GM21723 (cell line): ENCODE measurements around the gene TMEM132D.

ENCODE experiments used
- ATAC-seq: cut with Tn5 transposase; IDR thresholded peaks from one replicate; pipeline ENCODE4 v1.9.1; 2021; ENCODE audit warnings: mild to moderate bottlenecking, moderate library complexity; ENCODE audit not compliant: unreplicated experiment

TMEM132D gene

DNA sequence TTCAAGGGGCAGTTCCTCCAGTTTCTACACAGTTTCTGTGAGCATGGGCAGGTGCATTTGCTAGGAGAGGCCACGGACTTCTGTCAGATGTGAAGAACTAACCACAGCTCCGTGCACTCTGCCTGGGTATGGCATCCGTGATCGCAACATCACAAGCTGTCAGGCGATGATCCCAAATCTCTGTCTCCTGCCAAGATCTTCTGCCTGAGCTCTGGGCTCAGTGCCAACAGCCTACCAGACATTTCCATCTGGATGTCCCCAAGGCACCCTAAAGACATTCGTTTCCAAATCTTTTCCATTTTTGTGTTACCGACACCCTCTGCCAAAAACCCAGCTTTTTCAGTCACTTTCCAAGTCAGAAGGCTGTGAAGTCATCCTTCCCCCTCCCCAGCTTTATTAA is 758.4 kb downstream of the TMEM132D start:
- ATAC-seq: no peak

DNA sequence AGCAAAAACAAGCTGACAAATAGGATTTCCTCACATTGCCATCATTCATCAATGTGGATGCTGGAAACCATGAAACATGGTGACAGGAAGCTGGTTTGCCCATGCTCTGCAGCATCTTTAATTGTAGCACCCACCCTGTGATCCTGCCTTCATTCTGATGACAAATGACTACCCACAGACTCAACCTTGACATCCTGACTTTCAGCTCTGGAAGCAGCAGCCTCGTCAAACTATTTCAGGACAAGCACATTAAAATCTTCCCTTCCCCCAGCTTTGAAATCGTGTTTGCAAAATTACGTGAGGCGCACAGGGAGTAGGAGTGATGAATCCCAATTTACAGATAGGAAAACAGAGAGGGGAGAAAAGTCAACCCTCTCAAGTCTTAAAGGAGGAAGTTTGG is 765.0 kb downstream of the TMEM132D start:
- no peak for ATAC-seq

DNA sequence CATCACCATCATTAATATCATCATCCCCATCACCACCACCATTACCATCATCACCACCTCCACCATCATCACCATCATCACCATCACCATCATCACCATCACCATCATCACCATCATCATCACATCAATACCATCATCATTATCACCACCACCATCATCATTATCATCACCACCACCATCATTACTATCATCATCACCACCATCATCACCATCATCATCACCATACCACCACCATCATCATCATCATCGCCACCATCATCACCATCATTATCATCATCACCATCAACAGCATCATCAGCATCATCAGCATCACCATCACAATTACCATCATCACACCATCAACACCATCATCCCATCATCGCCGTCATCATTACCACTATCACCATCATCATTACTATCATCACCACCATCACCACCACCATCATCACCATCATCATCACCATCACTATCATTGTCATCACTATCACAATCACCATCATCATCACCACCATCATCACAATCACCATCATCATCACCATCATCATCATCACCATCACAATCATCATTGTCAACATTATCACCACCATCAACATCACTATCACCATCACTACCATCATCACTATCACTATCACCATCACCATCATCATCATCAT is 767.0 kb downstream of the TMEM132D start:
- no peak for ATAC-seq

DNA sequence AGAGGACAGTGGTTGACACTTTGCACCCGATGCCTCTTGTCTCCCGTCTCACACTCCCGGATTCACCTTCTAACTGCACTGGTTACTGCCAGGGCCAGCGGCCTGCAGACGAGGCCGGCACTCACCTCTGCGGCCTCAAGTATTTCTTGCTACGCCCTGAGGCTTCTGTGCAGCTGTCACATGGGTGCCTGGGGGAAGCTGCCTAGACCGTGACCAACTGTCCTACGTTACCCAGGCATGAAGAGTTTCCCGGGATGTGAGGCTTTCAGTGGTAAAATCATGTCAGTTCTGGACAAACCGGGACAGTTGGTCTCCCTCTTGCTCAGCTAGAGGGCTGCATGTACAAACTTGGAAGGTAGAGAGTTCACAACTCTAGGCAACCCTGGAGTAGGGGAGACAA is 776.1 kb downstream of the TMEM132D start:
- ATAC-seq: no peak

DNA sequence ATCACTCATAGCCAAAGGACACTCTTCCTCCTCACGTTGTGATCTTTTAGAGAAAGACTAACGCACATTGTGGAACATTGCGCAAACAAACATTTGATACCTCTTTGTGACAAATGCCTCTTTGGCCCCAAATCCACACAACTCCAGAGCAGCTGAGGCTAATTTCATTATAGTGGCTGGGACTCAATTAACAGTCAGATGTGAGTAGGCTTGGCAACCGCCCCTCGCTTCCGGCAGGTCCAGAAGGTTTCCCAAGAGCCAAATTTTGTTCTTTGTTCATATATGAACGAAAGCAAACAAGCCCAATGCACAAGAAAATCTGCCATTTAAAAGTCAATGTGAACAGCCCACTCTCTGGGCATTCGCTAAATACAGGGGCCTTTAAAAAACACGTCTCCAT is 776.6 kb downstream of the TMEM132D start:
- no peak for ATAC-seq

DNA sequence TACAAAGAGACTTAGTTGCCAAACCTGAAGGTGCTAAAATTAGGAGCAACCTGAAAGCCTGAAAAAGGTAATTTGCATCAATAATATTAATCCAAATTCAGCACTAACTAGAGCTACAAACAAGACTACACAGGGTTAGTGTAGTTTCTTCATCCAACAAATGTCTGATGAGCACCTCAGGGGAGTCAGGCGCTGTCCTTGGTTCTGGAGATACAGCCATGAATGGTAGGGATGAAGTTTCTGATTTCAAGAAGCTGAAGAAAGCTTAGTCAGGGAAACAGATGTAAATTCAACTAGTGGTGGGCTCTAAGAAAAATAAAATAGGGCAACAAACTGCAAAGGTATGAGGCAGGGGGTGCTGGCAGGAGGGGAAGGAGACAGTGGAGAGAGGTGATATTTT is 784.3 kb downstream of the TMEM132D start:
- ATAC-seq: no peak

DNA sequence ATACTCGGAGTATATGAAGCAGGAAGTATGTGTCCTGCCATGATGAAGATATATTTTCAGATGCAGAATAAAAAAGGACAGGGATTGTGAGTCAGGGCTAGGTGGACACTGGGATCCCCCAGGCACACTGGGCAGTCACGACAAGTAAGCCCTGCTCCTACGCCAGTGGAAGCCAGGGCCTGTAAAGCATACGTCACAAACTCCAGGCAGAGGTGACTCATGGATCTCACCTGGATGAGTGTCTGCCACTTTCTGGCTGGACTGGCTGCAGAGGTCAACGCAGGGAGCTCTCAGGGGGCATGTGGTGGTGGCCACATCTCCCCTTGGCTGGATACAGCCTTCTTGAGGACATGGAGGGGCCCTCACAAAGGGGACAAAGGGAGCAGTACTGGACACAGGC is 788.3 kb downstream of the TMEM132D start:
- ATAC-seq: no peak

DNA sequence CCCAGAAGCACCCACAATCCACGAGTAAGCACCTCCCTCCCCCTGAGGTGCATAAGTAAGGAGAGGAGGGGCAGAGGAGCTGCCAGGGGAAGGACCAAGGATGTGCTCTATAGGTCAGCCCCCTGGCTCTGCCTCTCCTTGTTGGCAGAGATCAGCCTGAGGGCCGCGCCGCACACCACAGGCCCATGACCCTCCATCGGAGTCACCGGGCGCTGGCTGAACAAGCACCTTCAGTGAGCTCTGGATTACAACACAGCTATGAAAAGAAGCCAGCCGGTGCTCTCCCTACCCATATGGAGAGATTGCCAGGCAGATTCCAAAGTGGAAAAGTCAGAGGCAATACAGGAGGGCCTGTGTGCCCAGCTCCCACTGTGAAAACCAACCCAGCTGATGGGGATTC is 793.2 kb downstream of the TMEM132D start:
- no peak for ATAC-seq

DNA sequence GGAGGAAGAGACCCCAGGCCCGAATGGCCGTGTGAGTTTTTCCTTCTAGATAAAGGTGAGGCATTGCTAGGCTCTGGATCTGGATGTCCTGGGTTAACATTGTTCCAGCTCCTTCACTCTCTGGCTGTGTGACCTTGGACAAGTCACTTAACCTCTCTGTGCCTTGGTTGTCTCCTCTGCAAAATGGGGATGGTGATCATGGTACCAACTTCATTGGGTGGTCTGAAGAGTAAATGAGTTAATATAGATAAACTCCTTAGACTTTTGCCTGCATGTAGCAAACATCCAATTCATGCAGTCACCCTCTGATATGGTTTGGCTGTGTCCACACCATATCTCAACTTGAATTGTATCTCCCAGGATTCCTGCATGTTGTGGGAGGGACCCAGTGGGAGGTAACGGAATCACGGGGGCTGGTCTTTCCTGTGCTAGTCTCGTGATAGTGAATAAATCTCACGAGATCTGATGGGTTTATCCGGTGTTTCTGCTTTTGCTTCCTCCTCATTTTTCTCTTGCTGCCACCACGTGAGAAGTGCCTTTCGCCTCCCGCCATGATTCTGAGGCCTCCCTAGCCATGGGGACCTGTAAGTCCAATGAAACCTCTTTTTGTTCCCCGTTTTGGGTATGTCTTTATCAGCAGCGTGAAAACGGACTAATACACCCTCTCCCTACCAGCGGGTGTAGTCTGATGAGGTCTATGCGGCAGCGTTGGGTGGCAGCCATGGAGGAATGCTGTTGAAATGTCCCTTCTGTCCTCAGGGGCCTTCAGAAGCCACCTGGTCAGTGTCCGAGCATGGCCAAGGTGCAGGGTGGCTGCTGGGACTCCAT is 794.4 kb downstream of the TMEM132D start:
- ATAC-seq: no peak

DNA sequence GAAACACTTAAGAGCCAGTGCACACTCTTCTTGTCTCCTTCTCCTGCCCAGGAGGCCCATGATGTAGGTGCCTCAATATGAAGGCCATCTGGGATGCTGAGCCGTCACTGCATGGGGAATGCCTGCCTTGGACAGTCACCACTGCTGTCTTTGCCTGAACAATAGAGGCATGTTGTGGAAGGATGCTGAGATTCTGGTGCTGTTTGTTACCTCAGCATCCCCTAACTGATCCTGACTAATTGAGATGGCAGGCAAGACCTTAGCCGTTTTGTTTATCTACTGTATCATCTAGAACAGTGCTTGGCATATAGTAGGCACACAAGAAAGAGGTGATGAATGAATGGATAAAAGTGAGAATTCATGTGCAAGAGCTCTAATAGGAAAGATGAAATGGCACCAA is 797.1 kb downstream of the TMEM132D start:
- ATAC-seq: no peak

DNA sequence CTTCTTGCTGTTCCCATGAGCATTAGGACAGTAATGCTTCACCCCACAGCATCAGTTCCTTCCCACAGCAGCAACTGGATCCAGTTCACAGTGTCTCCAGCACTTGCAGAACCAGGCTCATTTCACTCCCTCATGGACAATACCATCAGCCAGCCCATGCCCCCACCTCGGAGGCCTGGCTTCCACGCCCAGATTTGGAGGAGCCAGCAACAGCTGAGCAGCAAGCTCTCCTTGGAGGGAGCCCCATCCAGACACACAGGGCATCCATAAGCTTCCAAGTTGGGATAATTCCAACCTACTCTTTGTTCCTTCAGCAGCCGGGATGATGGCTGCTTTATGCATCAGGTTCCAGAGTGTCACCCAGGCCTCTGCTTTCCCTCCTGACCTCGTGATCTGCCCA is 800.6 kb downstream of the TMEM132D start:
- ATAC-seq: no peak

DNA sequence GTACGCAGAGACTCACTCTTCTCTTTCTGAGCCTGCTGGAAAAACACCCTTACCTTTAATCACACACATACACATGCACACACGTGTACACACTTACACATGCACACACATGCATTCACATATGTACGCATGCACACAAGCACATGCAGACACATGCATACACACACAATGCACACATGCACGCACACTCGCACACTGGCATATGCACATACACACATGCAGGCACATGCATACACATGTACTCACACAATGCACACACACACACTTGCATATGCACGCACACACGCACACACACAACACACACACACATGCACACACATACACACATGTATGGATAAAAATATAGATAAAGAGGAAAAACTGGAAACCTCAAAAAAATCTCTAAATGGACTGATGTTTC is 801.6 kb downstream of the TMEM132D start:
- no peak for ATAC-seq

DNA sequence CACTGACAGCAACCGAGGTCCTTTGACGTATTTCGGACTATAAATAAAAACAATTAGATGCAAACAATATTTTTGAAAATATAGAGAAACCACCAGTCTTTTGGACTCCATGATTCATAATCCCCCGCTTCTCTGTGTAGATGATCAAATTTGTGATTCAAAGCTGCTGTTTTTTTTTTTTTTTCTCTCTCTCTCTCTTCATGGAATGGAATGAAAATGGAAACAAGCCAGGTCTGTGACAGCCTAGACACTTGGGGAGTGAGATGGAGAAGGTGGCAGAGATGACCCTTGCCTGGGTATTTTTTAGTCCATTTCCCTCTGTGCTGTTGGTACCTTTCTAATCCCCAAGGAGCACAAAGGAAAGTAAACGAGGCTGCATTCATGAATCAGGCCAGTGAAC is 802.0 kb downstream of the TMEM132D start:
- no peak for ATAC-seq

DNA sequence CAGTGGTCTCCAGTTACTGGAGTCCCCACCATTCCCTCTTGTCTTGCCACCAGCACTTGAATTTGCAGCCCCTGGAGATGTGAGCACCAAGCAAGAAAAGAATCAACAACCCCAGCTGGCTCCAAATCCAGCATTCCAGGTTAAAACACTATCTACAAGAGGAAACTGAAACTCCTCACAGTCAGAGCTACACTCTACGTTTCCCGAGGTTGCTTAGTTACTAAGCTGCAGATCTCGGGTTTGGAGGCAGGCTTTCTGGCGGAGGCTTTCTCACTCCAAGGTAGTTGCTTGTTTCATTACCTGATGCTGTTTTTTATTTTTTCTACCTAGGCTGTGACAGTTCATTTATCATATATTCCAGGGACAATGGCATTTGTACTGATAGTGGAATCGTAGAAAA is 802.4 kb downstream of the TMEM132D start:
- ATAC-seq: no peak

DNA sequence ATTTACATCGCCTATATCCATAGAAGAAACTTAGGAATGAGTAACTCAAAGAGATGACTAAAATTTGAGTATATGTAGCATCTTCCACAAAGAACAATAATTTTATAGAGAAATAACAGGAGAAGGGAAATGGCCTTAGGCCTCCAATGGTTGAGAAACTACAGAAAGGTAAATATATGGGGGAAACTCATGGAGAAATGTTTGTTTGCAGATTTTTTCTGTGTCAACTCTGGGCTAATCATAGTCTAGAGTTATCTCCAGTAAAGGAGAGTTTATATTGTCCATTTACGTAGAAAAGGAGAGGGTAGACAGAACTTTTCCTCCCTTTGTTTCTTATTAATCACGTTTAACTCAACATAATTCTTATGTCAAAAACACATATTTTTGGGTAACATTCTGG is 806.4 kb downstream of the TMEM132D start:
- ATAC-seq: no peak

DNA sequence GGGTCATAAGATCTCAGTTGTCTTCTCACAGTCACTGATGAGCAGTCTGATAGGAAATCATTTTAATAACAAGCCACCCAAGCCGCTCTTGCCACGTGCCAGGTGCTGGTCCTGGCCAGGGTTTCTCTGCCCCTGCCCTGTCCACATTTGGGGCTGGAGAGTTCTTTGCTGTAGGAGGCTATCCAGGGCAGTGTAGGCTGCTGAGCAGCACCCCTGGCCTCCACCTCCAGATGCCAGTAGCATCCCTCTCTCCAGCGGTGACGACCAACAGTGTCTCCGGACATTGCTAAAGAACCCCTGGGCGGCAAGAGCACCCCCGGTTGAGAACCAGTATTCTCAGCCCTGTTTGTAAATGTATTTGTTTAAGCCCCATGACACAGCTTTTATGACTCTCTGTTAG is 806.9 kb downstream of the TMEM132D start:
- no peak for ATAC-seq

DNA sequence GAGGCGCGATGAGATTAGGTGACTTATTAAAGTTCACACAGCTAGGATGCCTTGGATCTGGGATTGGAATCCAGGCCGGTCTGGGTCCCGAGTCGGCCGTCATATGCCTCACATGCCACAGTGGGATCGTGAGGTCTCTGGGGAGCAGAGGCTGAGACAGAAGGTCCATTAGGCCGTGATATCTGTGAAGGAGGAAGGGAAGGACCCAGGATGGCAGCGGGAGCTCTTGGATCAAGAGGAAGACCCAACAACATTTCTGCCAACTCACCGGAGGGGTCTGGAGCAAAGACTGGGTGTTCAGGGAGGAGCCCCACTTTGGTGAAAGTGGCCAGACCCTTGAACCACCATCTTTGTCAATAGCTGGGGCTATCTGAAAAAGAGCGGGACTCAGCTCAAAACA is 807.6 kb downstream of the TMEM132D start:
- ATAC-seq: no peak

DNA sequence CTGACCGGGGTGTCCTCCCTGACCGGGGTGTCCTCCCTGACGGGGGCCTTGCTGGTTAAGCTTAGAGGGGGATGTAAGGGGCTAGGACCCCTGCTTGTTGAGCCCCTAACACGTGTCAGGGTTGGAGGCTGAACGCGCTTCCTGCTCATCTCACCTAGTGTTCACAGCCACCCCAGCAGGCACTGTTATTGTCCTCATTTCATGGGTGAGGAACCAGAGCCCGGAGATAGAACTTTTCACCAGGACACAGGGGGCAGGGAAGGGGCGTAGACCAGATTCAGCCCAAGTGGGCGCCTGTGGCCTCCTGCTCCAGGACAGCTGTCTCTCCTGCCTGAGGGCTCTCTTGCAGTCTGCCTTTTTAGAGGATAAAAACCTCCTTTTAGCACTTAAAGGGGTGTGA is 814.2 kb downstream of the TMEM132D start:
- ATAC-seq: no peak

DNA sequence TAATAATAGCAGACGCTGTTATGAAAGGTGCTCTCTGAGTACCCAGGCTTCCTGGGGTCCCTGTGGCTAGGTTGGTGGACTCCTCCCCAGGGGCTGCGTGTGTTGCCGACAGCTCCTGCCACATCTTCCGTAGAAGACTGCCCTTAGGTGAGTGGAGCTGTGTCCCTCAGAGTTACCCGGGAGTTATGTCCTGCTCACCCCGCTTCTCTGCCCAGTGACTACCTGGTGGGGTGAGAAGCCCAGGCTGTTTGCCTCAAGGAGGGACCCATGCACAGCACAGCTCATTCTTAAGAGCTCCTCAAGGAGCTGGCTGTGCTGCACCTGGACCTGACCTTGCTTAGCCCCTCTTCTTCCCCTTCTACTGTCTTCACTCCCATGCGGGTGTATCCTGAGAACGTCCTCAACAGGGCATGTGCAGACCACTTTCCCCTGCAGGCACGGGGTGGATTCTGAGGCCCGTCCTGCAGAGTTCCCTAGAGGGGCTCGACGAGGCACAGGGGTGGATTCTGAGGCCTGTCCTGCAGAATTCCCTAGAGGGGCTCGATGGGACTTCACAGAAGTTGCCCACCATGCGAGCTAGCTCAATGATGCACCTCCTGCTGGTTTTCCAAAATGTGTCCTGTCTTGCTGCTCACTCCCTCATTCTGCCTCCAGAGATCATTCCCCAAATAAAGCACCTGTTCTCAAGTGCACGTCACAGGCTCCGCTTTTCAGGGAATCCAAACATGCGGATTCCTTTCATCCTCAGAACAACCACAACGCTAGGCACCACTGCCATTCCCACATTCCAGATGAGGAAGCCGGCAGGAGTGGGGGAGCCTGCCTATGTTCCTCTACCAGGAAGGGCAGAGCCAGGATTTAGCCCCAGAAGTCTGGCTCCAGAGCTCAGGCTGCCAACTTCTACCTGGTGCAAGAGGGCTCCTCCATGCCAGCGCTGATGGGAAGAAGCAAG is 818.7 kb downstream of the TMEM132D start:
- no peak for ATAC-seq

DNA sequence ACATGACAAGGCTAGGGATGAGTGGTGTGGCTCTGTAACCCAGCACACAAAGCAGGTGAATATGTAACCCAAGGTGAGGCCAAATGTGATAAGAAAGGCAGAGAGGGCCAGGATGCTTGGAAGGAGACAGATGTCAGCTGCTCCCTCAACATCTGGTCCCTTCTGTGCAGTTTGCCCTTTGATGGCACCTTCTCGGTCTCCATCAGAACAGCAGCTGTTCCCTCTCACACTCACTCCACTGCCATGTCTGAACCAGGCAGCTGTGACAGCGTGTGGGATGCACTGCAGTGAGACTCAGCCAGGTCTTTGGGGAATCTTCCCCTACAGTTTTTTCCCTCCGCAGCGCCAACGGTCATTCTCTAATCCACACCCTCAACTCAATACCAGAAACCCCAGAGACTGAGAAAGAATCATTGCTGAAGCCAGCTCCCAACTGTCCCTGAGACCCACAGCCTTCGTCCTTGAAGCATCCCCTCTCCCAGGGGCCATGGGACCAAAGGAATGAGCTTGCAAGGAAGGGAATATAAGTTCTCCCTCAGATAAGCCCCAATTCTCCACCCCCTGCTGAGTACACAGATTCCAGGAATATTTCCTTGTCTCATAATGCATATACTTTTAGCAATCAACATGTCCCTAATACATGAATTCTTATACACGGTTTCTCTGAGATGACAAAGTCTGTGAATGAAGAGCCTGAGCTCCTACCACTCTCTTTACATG is 820.5 kb downstream of the TMEM132D start:
- ATAC-seq: no peak

DNA sequence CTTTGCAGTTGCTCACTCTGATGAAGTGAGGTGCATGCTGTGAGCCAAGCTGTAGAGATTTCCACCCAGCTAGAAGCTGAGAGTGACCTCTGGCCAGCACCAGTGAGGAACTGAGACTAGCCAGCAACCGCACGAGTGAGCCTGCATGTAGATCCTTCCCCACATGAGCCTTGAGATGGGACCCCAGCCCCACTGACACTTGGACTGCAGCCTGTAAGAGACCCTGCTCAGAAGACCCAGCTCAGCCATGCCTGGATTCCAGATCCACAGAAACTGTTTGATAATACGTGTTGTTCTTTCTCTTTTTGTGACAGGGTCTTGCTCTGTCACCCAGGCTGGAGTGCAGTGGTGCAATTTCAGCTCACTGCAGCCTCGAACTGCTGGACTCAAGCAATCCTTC is 821.4 kb downstream of the TMEM132D start:
- ATAC-seq: no peak
